ENCODE data around the gene PPP1R13B. TPM values are rescaled to one million over a fixed set of nuclear protein-coding genes. Genes with fewer than 3 reads are reported as not detected.

The PPP1R13B gene
- total RNA-seq, 1 experiment from 2014 or later = 10.3 TPM

GRCh38 chr14:103894723-103895059, 47.3 kb upstream of the PPP1R13B start (continued):
- no peak for TF ChIP-seq E2F4 (CRISPR knock-in tag; IDR thresholded peaks at IDR 0.05; ENCODE audit: borderline replicate concordance, low read depth)
- TF ChIP-seq ZNF219 (CRISPR knock-in tag; IDR thresholded peaks at IDR 0.05; ENCODE audit: borderline replicate concordance) = no peak
- TF ChIP-seq MXD4 (CRISPR knock-in tag; IDR thresholded peaks at IDR 0.05; ENCODE audit: borderline replicate concordance) = no peak
- TF ChIP-seq ATF6 (CRISPR knock-in tag; IDR thresholded peaks at IDR 0.05) = no peak
- TF ChIP-seq, protein P1, sequence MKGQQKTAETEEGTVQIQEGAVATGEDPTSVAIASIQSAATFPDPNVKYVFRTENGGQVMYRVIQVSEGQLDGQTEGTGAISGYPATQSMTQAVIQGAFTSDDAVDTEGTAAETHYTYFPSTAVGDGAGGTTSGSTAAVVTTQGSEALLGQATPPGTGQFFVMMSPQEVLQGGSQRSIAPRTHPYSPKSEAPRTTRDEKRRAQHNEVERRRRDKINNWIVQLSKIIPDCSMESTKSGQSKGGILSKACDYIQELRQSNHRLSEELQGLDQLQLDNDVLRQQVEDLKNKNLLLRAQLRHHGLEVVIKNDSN (CRISPR knock-in tag; IDR thresholded peaks at IDR 0.05) = no peak
- no peak for TF ChIP-seq ZNF671 (CRISPR knock-in tag; IDR thresholded peaks at IDR 0.05)
- TF ChIP-seq CBFB (CRISPR knock-in tag; IDR thresholded peaks at IDR 0.05; ENCODE audit: low read depth) = no peak
- no peak for TF ChIP-seq PREB (CRISPR knock-in tag; IDR thresholded peaks at IDR 0.05; ENCODE audit: borderline replicate concordance)

GRCh38 chr14:103894034-103894722, 46.8 kb upstream of the PPP1R13B start:
- DNase-seq (ENCODE audit: low spot score) = no peak
- POLR2A ChIA-PET = interaction anchor here (0.6 kb wide), 1 partner anchor 86 kb away, joined by 3 read pairs; no protein-coding TSS in a partner anchor

More at GRCh38 chr14:103894034-103894722, 46.8 kb upstream of the PPP1R13B start:
- Mint-ChIP-seq H3K9me3 (peaks cover 7% of the 10 kb centered on the region), H3K4me1 (no peaks in the 10 kb centered on the region), H3K27ac (no peak overlapping the region), H3K4me3 (no peak overlapping the region), H3K27me3 (ENCODE audit: low read depth) (peaks cover 9% of the 10 kb centered on the region), H3K36me3 (peaks cover 6% of the 10 kb centered on the region)
- TF ChIP-seq, protein P2, sequence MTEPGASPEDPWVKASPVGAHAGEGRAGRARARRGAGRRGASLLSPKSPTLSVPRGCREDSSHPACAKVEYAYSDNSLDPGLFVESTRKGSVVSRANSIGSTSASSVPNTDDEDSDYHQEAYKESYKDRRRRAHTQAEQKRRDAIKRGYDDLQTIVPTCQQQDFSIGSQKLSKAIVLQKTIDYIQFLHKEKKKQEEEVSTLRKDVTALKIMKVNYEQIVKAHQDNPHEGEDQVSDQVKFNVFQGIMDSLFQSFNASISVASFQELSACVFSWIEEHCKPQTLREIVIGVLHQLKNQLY (CRISPR knock-in tag; IDR thresholded peaks at IDR 0.05) = no peak
- TF ChIP-seq ZNF138 (CRISPR knock-in tag; conservative IDR thresholded peaks at IDR 0.05) (no peak), E2F5 (CRISPR knock-in tag; IDR thresholded peaks at IDR 0.05) (no peak), FOXJ3 (CRISPR knock-in tag; IDR thresholded peaks at IDR 0.05; ENCODE audit: borderline replicate concordance) (no peak), ATF6 (CRISPR knock-in tag; IDR thresholded peaks at IDR 0.05) (no peak), ZBTB21 (CRISPR knock-in tag; IDR thresholded peaks at IDR 0.05; ENCODE audit: borderline replicate concordance) (no peak), TCF7 (CRISPR knock-in tag; IDR thresholded peaks at IDR 0.05; ENCODE audit: low read depth) (no peak)
- ATAC-seq = no peak
- CTCF ChIA-PET = interaction anchor here (1.2 kb wide), 1 partner anchor 16 kb away, joined by 3 read pairs; no protein-coding TSS in a partner anchor

Measured in WTC11 (cell line).